Nephron (organoid): ENCODE results near the gene PRKAR1A.

Experiments
- H3K27ac Mint-ChIP-seq, 3 experiments: 2 replicates each; pipeline ENCODE4 v1.8.0; 2020; ENCODE audit warnings: mixed read lengths in 3 of 3, mild to moderate bottlenecking in 2 of 3, moderate library complexity in 1 of 3
- H3K27me3 Mint-ChIP-seq: 2 replicates; pipeline ENCODE4 v1.8.0; 2021; ENCODE audit warnings: low read depth, mild to moderate bottlenecking, moderate library complexity, mixed read lengths
- H3K36me3 Mint-ChIP-seq: 2 replicates; pipeline ENCODE4 v1.8.0; 2020; ENCODE audit warnings: low read depth, mixed read lengths
- H3K4me1 Mint-ChIP-seq: 2 replicates; pipeline ENCODE4 v1.8.0; 2020; ENCODE audit warnings: mixed read lengths
- H3K4me3 Mint-ChIP-seq, 3 experiments: 2 replicates each; pipeline ENCODE4 v1.8.0; 2020; ENCODE audit warnings: mild to moderate bottlenecking in 3 of 3, mixed read lengths in 3 of 3, moderate library complexity in 2 of 3
- H3K9me3 Mint-ChIP-seq: 2 replicates; pipeline ENCODE4 v1.8.0; 2020; ENCODE audit warnings: mixed read lengths
- CTCF ChIP-seq, 3 experiments: fragments of 200-600 bp; sonication (generic); IDR thresholded peaks; one replicate each; pipeline ENCODE4 v1.5.0; 2021; ENCODE audit warnings: antibody characterized with exemption in 3 of 3; ENCODE audit not compliant: unreplicated experiment in 3 of 3

PRKAR1A gene

GRCh38 chr17:68533887-68534694 is 21.9 kb downstream of the PRKAR1A start:
- TF ChIP-seq CTCF (IDR thresholded peaks at IDR 0.05; ENCODE audit: unreplicated experiment in 3 of 3), result peak; percentile 42 to 52 (median 46)
- Mint-ChIP-seq H3K4me1 (no peaks in the 10 kb centered on the region), H3K27ac (no peak overlapping the region), H3K36me3 (peaks cover 84% of the 10 kb centered on the region), H3K27me3 (no peaks in the 10 kb centered on the region), H3K4me3 (no peak overlapping the region), H3K9me3 (no peaks in the 10 kb centered on the region)

GRCh38 chr17:68534695-68535088 is 22.5 kb downstream of the PRKAR1A start:
- Mint-ChIP-seq H3K27ac (no peak overlapping the region), H3K36me3 (peaks cover 84% of the 10 kb centered on the region), H3K4me1 (no peaks in the 10 kb centered on the region), H3K27me3 (no peaks in the 10 kb centered on the region), H3K4me3 (no peak overlapping the region), H3K9me3 (no peaks in the 10 kb centered on the region)
- TF ChIP-seq CTCF (IDR thresholded peaks at IDR 0.05; ENCODE audit: unreplicated experiment in 3 of 3), result no peak

GRCh38 chr17:68535922-68536321 is 23.7 kb downstream of the PRKAR1A start:
- TF ChIP-seq CTCF (IDR thresholded peaks at IDR 0.05; ENCODE audit: unreplicated experiment in 3 of 3), result no peak
- H3K9me3 Mint-ChIP-seq, result no peaks in the 10 kb centered on the region

GRCh38 chr17:68539548-68540467 is 27.6 kb downstream of the PRKAR1A start:
- Mint-ChIP-seq H3K9me3 (no peaks in the 10 kb centered on the region), H3K36me3 (peaks cover 59% of the 10 kb centered on the region), H3K27ac (peak overlapping the region in 2 of 3 experiments; percentile 41 to 65), H3K4me3 (no peak overlapping the region), H3K27me3 (no peaks in the 10 kb centered on the region), H3K4me1 (no peaks in the 10 kb centered on the region)
- peak; percentile 13 to 25 (median 19) for TF ChIP-seq CTCF (IDR thresholded peaks at IDR 0.05; ENCODE audit: unreplicated experiment in 3 of 3)

More at GRCh38 chr17:68535922-68536321, 23.7 kb downstream of the PRKAR1A start:
- Mint-ChIP-seq H3K4me3 (no peak overlapping the region), H3K4me1 (no peaks in the 10 kb centered on the region), H3K36me3 (peaks cover 81% of the 10 kb centered on the region), H3K27me3 (no peaks in the 10 kb centered on the region), H3K27ac (no peak overlapping the region)

GRCh38 chr17:68540981-68541380 is 28.8 kb downstream of the PRKAR1A start:
- Mint-ChIP-seq H3K27ac (no peak overlapping the region), H3K4me3 (no peak overlapping the region), H3K36me3 (peaks cover 49% of the 10 kb centered on the region), H3K27me3 (no peaks in the 10 kb centered on the region), H3K9me3 (no peaks in the 10 kb centered on the region), H3K4me1 (no peaks in the 10 kb centered on the region)
- no peak for TF ChIP-seq CTCF (IDR thresholded peaks at IDR 0.05; ENCODE audit: unreplicated experiment in 3 of 3)
